Caco-2 (cell line): ENCODE data around the gene ENPP3. TPM values are rescaled to one million over a fixed set of nuclear protein-coding genes. Genes with fewer than 3 reads are reported as not detected.

ENCODE experiments used
- BruUV-seq: library from RNA; stranded (reverse); fragments of 400-500 nt; replicated peaks from 2 replicates; lab custom pipeline; 2021; lab: Mats Ljungman, UMichigan
- CTCF ChIA-PET: fragments of 300-600 bp; sonication (Branson Sonifier 250); formaldehyde crosslinking; loops from one replicate; lab custom pipeline; 2022; ENCODE audit warnings: antibody characterized with exemption; lab: Charles Lee
- POLR2A ChIA-PET: fragments of 300-600 bp; sonication (Branson Sonifier 250); formaldehyde crosslinking; loops from one replicate; lab custom pipeline; 2022; ENCODE audit warnings: antibody characterized with exemption; lab: Charles Lee
- DNase-seq, 2 experiments: peaks; one replicate each; pipeline versions ENCODE4 v3.0.0 to v3.0.0-alpha.2; 2020 to 2022
- H3K27me3 ChIP-seq: replicated peaks from 2 replicates; pipeline ENCODE4 v1.6.0; 2011; ENCODE audit warnings: low read length; ENCODE audit not compliant: control insufficient read depth, insufficient read depth
- H3K36me3 ChIP-seq: 2 replicates; pipeline ENCODE4 v1.5.1; 2011; ENCODE audit warnings: low read length; ENCODE audit not compliant: control insufficient read depth, insufficient read depth
- H3K4me1 ChIP-seq: fragments of 250-450 bp; sonication (Bioruptor Pico); 2 replicates; pipeline ENCODE4 v1.5.1; 2020; ENCODE audit warnings: mild to moderate bottlenecking
- H3K4me3 ChIP-seq: 2 replicates; pipeline ENCODE4 v1.5.1; 2011; ENCODE audit warnings: low read depth, mild to moderate bottlenecking, control low read depth, low read length
- H3K9me3 ChIP-seq: fragments of 250-450 bp; sonication (Bioruptor Pico); 2 replicates; pipeline ENCODE4 v1.5.1; 2020; ENCODE audit warnings: mild to moderate bottlenecking, moderate library complexity
- H3K27ac Mint-ChIP-seq: one replicate; pipeline ENCODE4 v1.8.0; 2022; ENCODE audit warnings: mixed read lengths; ENCODE audit not compliant: unreplicated experiment
- H3K27me3 Mint-ChIP-seq: one replicate; pipeline ENCODE4 v1.8.0; 2022; ENCODE audit warnings: mixed read lengths; ENCODE audit not compliant: insufficient read depth, unreplicated experiment
- H3K36me3 Mint-ChIP-seq: one replicate; pipeline ENCODE4 v1.8.0; 2022; ENCODE audit warnings: mild to moderate bottlenecking, mixed read lengths; ENCODE audit not compliant: insufficient read depth, unreplicated experiment
- H3K4me1 Mint-ChIP-seq: one replicate; pipeline ENCODE4 v1.8.0; 2022; ENCODE audit warnings: low read depth, mixed read lengths; ENCODE audit not compliant: unreplicated experiment
- H3K4me3 Mint-ChIP-seq: one replicate; pipeline ENCODE4 v1.8.0; 2022; ENCODE audit warnings: mild to moderate bottlenecking, moderate library complexity, mixed read lengths; ENCODE audit not compliant: unreplicated experiment
- H3K9me3 Mint-ChIP-seq: one replicate; pipeline ENCODE4 v1.8.0; 2022; ENCODE audit warnings: mixed read lengths; ENCODE audit not compliant: unreplicated experiment
- intact Hi-C: fragments of 100-400 bp; cut with micrococcal nuclease; formaldehyde crosslinking; loops from one replicate; pipeline ENCODE4 v1.10.0; 2022; ENCODE audit not compliant: unreplicated experiment
- total RNA-seq: library from RNA; stranded (reverse); gene quantifications from 2 replicates; pipeline ENCODE4 v1.2.3, GENCODE V29; 2022
- TF ChIP-seq, protein P1 (sequence below), 2 experiments: fragments of 200-600 bp in 1 of 2; IDR thresholded peaks; 1 replicate in 1 of 2; 2 replicates in 1 of 2; pipeline versions ENCODE4 v1.5.1 to v1.8.0; 2011 to 2022; ENCODE audit warnings: antibody characterized with exemption in 1 of 2, control low read depth in 1 of 2, inconsistent platforms in 1 of 2, low read depth in 1 of 2, low read length in 1 of 2, mild to moderate bottlenecking in 1 of 2, moderate library complexity in 1 of 2; ENCODE audit not compliant: insufficient read depth in 1 of 2, severe bottlenecking in 1 of 2, unreplicated experiment in 1 of 2

The ENPP3 gene
- total RNA-seq, 1 experiment from 2014 or later: not detected

DNA sequence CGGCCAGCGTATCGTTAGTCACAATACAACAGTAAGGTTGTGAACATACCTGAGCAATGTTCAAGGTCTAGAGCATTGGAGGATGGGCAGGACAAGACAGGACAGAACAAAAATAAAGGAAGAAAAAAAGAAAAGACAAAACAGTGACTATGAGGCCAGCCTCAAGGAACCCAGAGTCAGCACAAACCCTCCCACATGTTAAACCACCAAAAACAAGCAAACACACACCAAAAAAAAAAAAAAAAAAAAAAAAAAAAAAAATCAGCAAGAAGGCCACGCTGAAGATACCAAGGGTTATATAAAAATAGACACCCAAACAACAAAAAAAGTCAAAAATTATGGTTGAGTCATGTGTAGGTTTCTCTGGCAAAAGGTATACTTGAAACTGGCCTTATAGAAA is 21.8 kb upstream of the ENPP3 start:
- no TSS peak for BruUV-seq
- no peak overlapping the region for H3K4me3 ChIP-seq
- H3K9me3 ChIP-seq: no peaks in the 10 kb centered on the region
- Mint-ChIP-seq H3K4me3 (no peak overlapping the region), H3K27ac (no peak overlapping the region), H3K4me1 (no peaks in the 10 kb centered on the region), H3K27me3 (no peaks in the 10 kb centered on the region), H3K36me3 (peaks cover 21% of the 10 kb centered on the region), H3K9me3 (no peaks in the 10 kb centered on the region)
- no peak for DNase-seq
- H3K27me3 ChIP-seq: no peaks in the 10 kb centered on the region
- intact Hi-C loops: no loop called here
- no peaks in the 10 kb centered on the region for H3K4me1 ChIP-seq
- no peaks in the 10 kb centered on the region for H3K36me3 ChIP-seq
- ChIA-PET POLR2A (no interaction called here), CTCF (no interaction called here)
- TF ChIP-seq, protein P1, sequence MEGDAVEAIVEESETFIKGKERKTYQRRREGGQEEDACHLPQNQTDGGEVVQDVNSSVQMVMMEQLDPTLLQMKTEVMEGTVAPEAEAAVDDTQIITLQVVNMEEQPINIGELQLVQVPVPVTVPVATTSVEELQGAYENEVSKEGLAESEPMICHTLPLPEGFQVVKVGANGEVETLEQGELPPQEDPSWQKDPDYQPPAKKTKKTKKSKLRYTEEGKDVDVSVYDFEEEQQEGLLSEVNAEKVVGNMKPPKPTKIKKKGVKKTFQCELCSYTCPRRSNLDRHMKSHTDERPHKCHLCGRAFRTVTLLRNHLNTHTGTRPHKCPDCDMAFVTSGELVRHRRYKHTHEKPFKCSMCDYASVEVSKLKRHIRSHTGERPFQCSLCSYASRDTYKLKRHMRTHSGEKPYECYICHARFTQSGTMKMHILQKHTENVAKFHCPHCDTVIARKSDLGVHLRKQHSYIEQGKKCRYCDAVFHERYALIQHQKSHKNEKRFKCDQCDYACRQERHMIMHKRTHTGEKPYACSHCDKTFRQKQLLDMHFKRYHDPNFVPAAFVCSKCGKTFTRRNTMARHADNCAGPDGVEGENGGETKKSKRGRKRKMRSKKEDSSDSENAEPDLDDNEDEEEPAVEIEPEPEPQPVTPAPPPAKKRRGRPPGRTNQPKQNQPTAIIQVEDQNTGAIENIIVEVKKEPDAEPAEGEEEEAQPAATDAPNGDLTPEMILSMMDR (IDR thresholded peaks at IDR 0.05; ENCODE audit: insufficient read depth in 1 of 2, low read depth in 1 of 2, low read length in 1 of 2, severe bottlenecking in 1 of 2, unreplicated experiment in 1 of 2): no peak

DNA sequence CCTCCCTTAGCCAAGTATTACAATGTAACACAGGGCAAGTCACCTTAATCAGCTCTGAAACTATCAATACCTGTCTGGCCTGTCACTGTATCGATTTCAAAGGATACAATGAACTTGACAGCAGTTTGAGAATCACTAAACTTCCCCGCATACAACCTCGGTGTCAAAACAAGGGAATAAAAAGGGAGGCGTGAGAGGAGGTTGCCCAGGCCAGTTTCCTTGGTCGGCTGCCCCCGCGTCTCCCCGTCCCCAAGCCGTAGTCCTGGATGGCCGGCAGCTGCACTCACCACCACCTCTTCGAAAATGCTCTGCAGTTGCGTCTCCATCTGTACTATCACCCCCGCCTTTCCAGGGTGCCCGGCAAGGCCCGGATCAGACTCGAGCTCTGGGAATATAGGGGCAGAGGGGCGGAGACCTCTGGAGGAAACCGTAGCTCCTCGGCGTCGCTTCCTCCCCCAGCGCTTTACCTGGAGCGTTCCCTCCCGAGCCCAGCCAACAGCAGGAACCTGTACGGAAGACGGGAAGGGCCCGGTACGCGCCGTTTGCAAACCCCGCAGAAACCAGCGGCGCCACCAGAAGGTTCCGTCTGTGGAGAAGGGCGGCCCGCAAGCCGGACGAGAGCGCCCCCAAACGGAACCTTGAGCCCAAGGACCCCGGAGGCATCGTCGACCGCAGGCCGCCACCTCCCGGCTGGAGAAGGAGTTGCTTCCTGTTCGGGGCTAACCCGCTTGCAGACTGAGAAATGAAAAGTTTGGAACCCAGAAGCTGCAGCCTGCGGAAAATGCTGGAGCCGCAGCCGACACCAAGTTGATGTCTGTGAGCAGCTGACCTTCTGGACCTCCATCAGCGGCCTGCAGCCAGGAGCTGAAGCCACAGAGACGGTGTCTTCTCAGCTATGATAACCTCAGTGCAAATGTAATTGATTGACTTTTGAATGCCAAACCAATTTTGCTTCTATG is 9.1 kb upstream of the ENPP3 start, which contains the start of gene MED23:
TSS of gene MED23 (minus strand) at position 519 of the 959 bp plus-strand sequence. CDS start at position 326, 193 bp downstream.
- H3K9me3 ChIP-seq: no peaks in the 10 kb centered on the region
- DNase-seq: peak; percentile 95 to 97
- Mint-ChIP-seq H3K27me3 (no peaks in the 10 kb centered on the region), H3K4me3 (peak within 1 kb of the TSS; percentile 89), H3K36me3 (no peaks in the 10 kb centered on the region), H3K27ac (peak within 1 kb of the TSS; percentile 84), H3K9me3 (no peaks in the 10 kb centered on the region), H3K4me1 (no peaks in the 10 kb centered on the region)
- TF ChIP-seq, protein P1 (IDR thresholded peaks at IDR 0.05; ENCODE audit: insufficient read depth in 1 of 2, low read depth in 1 of 2, low read length in 1 of 2, severe bottlenecking in 1 of 2, unreplicated experiment in 1 of 2): peak; percentile 98 to 100
- no TSS peak for BruUV-seq
- H3K36me3 ChIP-seq: no peaks in the 10 kb centered on the region
- 0 out of 2 replicates have a peak, but pooled peaks cover 5% of the 10 kb centered on the region for H3K4me1 ChIP-seq
- no peaks in the 10 kb centered on the region for H3K27me3 ChIP-seq
- peak within 1 kb of the TSS; percentile 82 for H3K4me3 ChIP-seq
- ChIA-PET CTCF (interaction anchor here (0.6 to 1.8 kb wide), 19 partner anchors 9 to 1853 kb away, joined by 3 to 18 read pairs (median 4); partner anchors contain the start of genes CCN2 and ENPP3), POLR2A (interaction anchor here (0.6 to 1.1 kb wide), 2 partner anchors 9 to 266 kb away, joined by 3 read pairs; no protein-coding TSS in a partner anchor)
- intact Hi-C loops: loop anchor here (1.0 to 10.0 kb wide), 2 partner anchors 429 to 743 kb away; no protein-coding TSS in a partner anchor

DNA sequence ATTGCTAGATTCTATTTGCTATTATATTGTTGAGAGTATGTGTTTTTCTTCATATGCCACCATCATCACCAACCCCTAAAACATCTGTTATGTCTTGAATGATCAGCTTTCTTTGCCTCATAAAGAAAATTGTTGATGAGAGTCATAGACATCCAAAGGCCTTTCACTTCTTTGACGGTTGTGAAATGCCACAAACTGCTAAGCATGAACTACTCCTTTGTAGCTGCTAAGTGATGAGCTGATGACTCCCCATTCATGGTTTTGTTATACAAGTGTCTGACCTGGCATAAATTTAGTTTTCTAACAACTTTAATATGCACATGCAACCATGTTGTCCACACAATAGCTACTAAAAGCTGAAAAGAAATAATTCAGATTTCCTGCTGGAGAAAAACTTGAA is 8.4 kb upstream of the ENPP3 start:
- no peaks in the 10 kb centered on the region for H3K27me3 Mint-ChIP-seq

More for the DNA sequence above, 8.4 kb upstream of the ENPP3 start:
- ChIA-PET CTCF (interaction anchor here (0.6 to 1.8 kb wide), 8 partner anchors 10 to 744 kb away, joined by 3 to 18 read pairs (median 6); partner anchors contain the start of gene ENPP3), POLR2A (interaction anchor here (1.1 kb wide), 1 partner anchor 9 kb away, joined by 3 read pairs; no protein-coding TSS in a partner anchor)
- no TSS peak for BruUV-seq
- Mint-ChIP-seq H3K36me3 (no peaks in the 10 kb centered on the region), H3K9me3 (no peaks in the 10 kb centered on the region), H3K4me3 (peak overlapping the region; percentile 89), H3K4me1 (no peaks in the 10 kb centered on the region), H3K27ac (no peak overlapping the region)
- Histone ChIP-seq H3K36me3 (no peaks in the 10 kb centered on the region), H3K4me1 (0 out of 2 replicates have a peak, but pooled peaks cover 5% of the 10 kb centered on the region), H3K9me3 (no peaks in the 10 kb centered on the region), H3K4me3 (peak overlapping the region; percentile 34), H3K27me3 (no peaks in the 10 kb centered on the region)
- no peak for DNase-seq
- TF ChIP-seq, protein P1 (IDR thresholded peaks at IDR 0.05; ENCODE audit: insufficient read depth in 1 of 2, low read depth in 1 of 2, low read length in 1 of 2, severe bottlenecking in 1 of 2, unreplicated experiment in 1 of 2): no peak
- intact Hi-C loops: loop anchor here (1.0 to 10.0 kb wide), 2 partner anchors 429 to 744 kb away; no protein-coding TSS in a partner anchor
